WTC11 (cell line): ENCODE measurements around the gene MYO5B.

Source experiments
- ATF6 ChIP-seq: sonication (generic); formaldehyde crosslinking; IDR thresholded peaks from 2 replicates; pipeline ENCODE4 v1.8.1; 2023; ENCODE audit warnings: mild to moderate bottlenecking, missing genetic modification reagents
- CREM ChIP-seq: sonication (generic); formaldehyde crosslinking; IDR thresholded peaks from 2 replicates; pipeline ENCODE4 v1.8.1; 2022; ENCODE audit warnings: mild to moderate bottlenecking, missing genetic modification reagents, moderate library complexity
- CTCF ChIP-seq: fragments of 200-600 bp; IDR thresholded peaks from 2 replicates; pipeline ENCODE4 v1.8.0; 2022; ENCODE audit warnings: antibody characterized with exemption
- ELF4 ChIP-seq: sonication (generic); formaldehyde crosslinking; IDR thresholded peaks from 2 replicates; pipeline ENCODE4 v1.8.1; 2022; ENCODE audit warnings: low read depth, mild to moderate bottlenecking, moderate library complexity, missing genetic modification reagents
- FOXK1 ChIP-seq: sonication (generic); formaldehyde crosslinking; IDR thresholded peaks from 2 replicates; pipeline ENCODE4 v1.8.0; 2022; ENCODE audit warnings: mild to moderate bottlenecking, moderate library complexity, missing genetic modification reagents
- FOXP1 ChIP-seq: sonication (generic); formaldehyde crosslinking; IDR thresholded peaks from 2 replicates; pipeline ENCODE4 v1.8.0; 2022; ENCODE audit warnings: missing genetic modification reagents, mild to moderate bottlenecking, moderate library complexity, borderline replicate concordance
- IRF2 ChIP-seq: sonication (generic); formaldehyde crosslinking; IDR thresholded peaks from 2 replicates; pipeline ENCODE4 v1.8.0; 2022; ENCODE audit warnings: low read depth, missing genetic modification reagents, borderline replicate concordance
- SOX15 ChIP-seq: fragments of 250-450 bp; sonication (Bioruptor Pico); IDR thresholded peaks from 2 replicates; pipeline ENCODE4 v1.9.0; 2021; ENCODE audit warnings: mild to moderate bottlenecking

- no peak for TF ChIP-seq CTCF
- no peak for TF ChIP-seq ELF4
- TF ChIP-seq FOXK1 (CRISPR knock-in tag), result no peak
- TF ChIP-seq FOXP1, result no peak
- no peak for TF ChIP-seq IRF2
- TF ChIP-seq ATF6 (CRISPR knock-in tag), result no peak
- no peak for TF ChIP-seq CREM (CRISPR knock-in tag)
- no peak for TF ChIP-seq SOX15 (CRISPR knock-in tag)
These were observed 45.2 kb upstream of the MYO5B start for GRCh38 chr18:50240080-50240563.
